HCT116 (cell line): Measurements from ENCODE around the gene LRRC9. TPM values are rescaled to one million over a fixed set of nuclear protein-coding genes. Genes with fewer than 3 reads are reported as not detected.

Experiments used
- ATAC-seq: fragments of 200-7000 bp; cut with Tn5 transposase; 2 replicates; pipeline ENCODE4 v1.9.1; 2020; ENCODE audit warnings: mild to moderate bottlenecking, moderate library complexity
- BruUV-seq: library from RNA; stranded (reverse); fragments of 400-500 nt; replicated peaks from 2 replicates; lab custom pipeline; 2021; lab: Mats Ljungman, UMichigan
- CTCF ChIA-PET: fragments of 300-600 bp; sonication (Branson Sonifier 250); formaldehyde crosslinking; loops from one replicate; lab custom pipeline; 2021; ENCODE audit warnings: antibody characterized with exemption; lab: Charles Lee
- POLR2A ChIA-PET: fragments of 300-600, 350-600 bp; sonication (Branson Sonifier 250); formaldehyde crosslinking; loops from one replicate; lab custom pipeline; 2021; ENCODE audit warnings: antibody characterized with exemption; lab: Charles Lee
- RAD21 ChIA-PET, 2 experiments: fragments of 300-600 bp; sonication (Branson Sonifier 250); formaldehyde crosslinking; loops; one replicate each; lab custom pipeline; 2023; ENCODE audit warnings: low total read pairs in 2 of 2; ENCODE audit not compliant: uncharacterized antibody in 2 of 2, unreplicated experiment in 2 of 2, low non-redundant PET in 1 of 2; lab: Charles Lee
- DNase-seq: peaks from one replicate; pipeline ENCODE4 v3.0.0-alpha.2; 2010; ENCODE audit warnings: low read depth, low spot score
- H2AFZ ChIP-seq: fragments of 200-600 bp; shearing (Covaris generic), sonication (generic); 2 replicates; pipeline ENCODE4 v1.6.1; 2017; ENCODE audit warnings: low read depth, mixed run types, mixed read lengths, antibody characterized with exemption, low read length; ENCODE audit not compliant: poor library complexity, severe bottlenecking
- H3K27ac ChIP-seq: 2 replicates; pipeline ENCODE4 v1.5.1; 2012; ENCODE audit warnings: low read depth, low read length
- H3K27me3 ChIP-seq: fragments of 200-600 bp; sonication (generic); 2 replicates; pipeline ENCODE4 v1.6.1; 2016; ENCODE audit warnings: mixed run types, low read length, mixed read lengths; ENCODE audit not compliant: insufficient read depth
- H3K36me3 ChIP-seq, 2 experiments: fragments of 200-500 bp in 1 of 2; fragments of 200-600 bp in 1 of 2; sonication (Bioruptor generic) in 1 of 2; sonication (generic) in 1 of 2; 2 replicates each; pipeline versions ENCODE4 v1.5.1 to v1.6.1; 2014 to 2016; ENCODE audit warnings: low read length in 2 of 2, inconsistent platforms in 1 of 2, mixed read lengths in 1 of 2, mixed run types in 1 of 2; ENCODE audit not compliant: insufficient read depth in 2 of 2, control insufficient read depth in 1 of 2
- H3K4me1 ChIP-seq, 2 experiments: fragments of 200-600 bp in 1 of 2; sonication (generic) in 1 of 2; 2 replicates each; pipeline versions ENCODE4 v1.5.1 to v1.6.1; 2012 to 2017; ENCODE audit warnings: low read length in 2 of 2, inconsistent platforms in 1 of 2, mild to moderate bottlenecking in 1 of 2, mixed read lengths in 1 of 2, mixed run types in 1 of 2, moderate library complexity in 1 of 2; ENCODE audit not compliant: insufficient read depth in 2 of 2, control insufficient read depth in 1 of 2
- H3K4me2 ChIP-seq: fragments of 200-600 bp; sonication (generic); 2 replicates; pipeline ENCODE4 v1.6.1; 2017; ENCODE audit warnings: mixed run types, low read length, mixed read lengths
- H3K4me3 ChIP-seq, 2 experiments: fragments of 200-600 bp in 1 of 2; sonication (generic) in 1 of 2; replicated peaks in 1 of 2; 2 replicates each; pipeline ENCODE4 v1.5.1; 2011 to 2016; ENCODE audit warnings: low read length in 2 of 2, control low read depth in 1 of 2, low read depth in 1 of 2, mild to moderate bottlenecking in 1 of 2, mixed read lengths in 1 of 2, mixed run types in 1 of 2
- H3K79me2 ChIP-seq: fragments of 200-600 bp; sonication (generic); 2 replicates; pipeline ENCODE4 v1.6.1; 2017; ENCODE audit warnings: mild to moderate bottlenecking, mixed run types, low read length, moderate library complexity, mixed read lengths; ENCODE audit not compliant: insufficient read depth
- H3K9ac ChIP-seq: fragments of 200-600 bp; sonication (generic); 2 replicates; pipeline ENCODE4 v1.6.1; 2016; ENCODE audit warnings: low read length, mixed read lengths
- H3K9me2 ChIP-seq: fragments of 200-600 bp; sonication (generic), shearing (Covaris generic); 2 replicates; pipeline ENCODE4 v1.6.1; 2017; ENCODE audit warnings: mixed run types, mild to moderate bottlenecking, moderate library complexity; ENCODE audit not compliant: insufficient read depth
- H3K9me3 ChIP-seq, 2 experiments: fragments of 200-500 bp in 1 of 2; fragments of 200-600 bp in 1 of 2; sonication (Bioruptor generic) in 1 of 2; sonication (generic) in 1 of 2; 2 replicates each; pipeline ENCODE4 v1.6.1; 2014 to 2017; ENCODE audit warnings: low read length in 2 of 2, mixed read lengths in 2 of 2, inconsistent platforms in 1 of 2, low read depth in 1 of 2, mild to moderate bottlenecking in 1 of 2, mixed run types in 1 of 2, moderate library complexity in 1 of 2; ENCODE audit not compliant: control insufficient read depth in 1 of 2, insufficient read depth in 1 of 2
- H4K20me1 ChIP-seq: fragments of 200-600 bp; sonication (generic), shearing (Covaris generic); 2 replicates; pipeline ENCODE4 v1.6.1; 2017; ENCODE audit warnings: mixed run types, mild to moderate bottlenecking, moderate library complexity; ENCODE audit not compliant: insufficient read depth
- CBX3 ChIP-seq: IDR thresholded peaks from 2 replicates; pipeline ENCODE4 v1.6.1; 2012; ENCODE audit warnings: low read depth
- CEBPB ChIP-seq: IDR thresholded peaks from 2 replicates; pipeline ENCODE4 v1.6.1; 2012; ENCODE audit warnings: low read depth
- CTCF ChIP-seq, 3 experiments: fragments of 200-600 bp in 1 of 3; sonication (generic) in 1 of 3; IDR thresholded peaks in 2 of 3; conservative IDR thresholded peaks in 1 of 3; 2 replicates each; pipeline ENCODE4 v1.5.1; 2012 to 2017; ENCODE audit warnings: low read depth in 2 of 3, low read length in 2 of 3, antibody characterized with exemption in 1 of 3, borderline replicate concordance in 1 of 3, control low read depth in 1 of 3, mild to moderate bottlenecking in 1 of 3, mixed read lengths in 1 of 3, mixed run types in 1 of 3, moderate library complexity in 1 of 3; ENCODE audit not compliant: insufficient read depth in 1 of 3
- EGR1 ChIP-seq: IDR thresholded peaks from 2 replicates; pipeline ENCODE4 v1.6.1; 2012; ENCODE audit warnings: low read depth
- ELF1 ChIP-seq: IDR thresholded peaks from 2 replicates; pipeline ENCODE4 v1.6.1; 2012; ENCODE audit warnings: low read depth, borderline replicate concordance
- EZH2phosphoT487 ChIP-seq: fragments of 200-600 bp; IDR thresholded peaks from 2 replicates; pipeline ENCODE4 v1.6.1; 2018; ENCODE audit warnings: antibody characterized with exemption, borderline replicate concordance
- FOSL1 ChIP-seq: IDR thresholded peaks from 2 replicates; pipeline ENCODE4 v1.6.1; 2012; ENCODE audit warnings: low read depth
- JUND ChIP-seq: IDR thresholded peaks from 2 replicates; pipeline ENCODE4 v1.6.1; 2012
- MAX ChIP-seq: IDR thresholded peaks from 2 replicates; pipeline ENCODE4 v1.6.1; 2012
- POLR2AphosphoS5 ChIP-seq: IDR thresholded peaks from 2 replicates; pipeline ENCODE4 v1.6.1; 2011; ENCODE audit warnings: mild to moderate bottlenecking, low read depth, low read length, moderate library complexity
- RAD21 ChIP-seq: IDR thresholded peaks from 2 replicates; pipeline ENCODE4 v1.6.1; 2012; ENCODE audit warnings: low read depth, mild to moderate bottlenecking
- SIN3A ChIP-seq: IDR thresholded peaks from 2 replicates; pipeline ENCODE4 v1.6.1; 2012; ENCODE audit warnings: low read depth
- SP1 ChIP-seq: IDR thresholded peaks from 2 replicates; pipeline ENCODE4 v1.6.1; 2012; ENCODE audit warnings: low read depth
- SRF ChIP-seq: IDR thresholded peaks from 2 replicates; pipeline ENCODE4 v1.6.1; 2012; ENCODE audit warnings: low read depth
- YY1 ChIP-seq: IDR thresholded peaks from 2 replicates; pipeline ENCODE4 v1.6.1; 2011; ENCODE audit warnings: low read length, low read depth, moderate library complexity, mild to moderate bottlenecking; ENCODE audit not compliant: insufficient replicate concordance; ENCODE audit errors: extremely low read depth
- ZBTB33 ChIP-seq: IDR thresholded peaks from 2 replicates; pipeline ENCODE4 v1.6.1; 2011; ENCODE audit warnings: mild to moderate bottlenecking, low read length, moderate library complexity; ENCODE audit not compliant: insufficient replicate concordance; ENCODE audit errors: extremely low read depth
- ZFX ChIP-seq: fragments of 450-650 bp; IDR thresholded peaks from 2 replicates; pipeline ENCODE4 v1.6.1; 2017
- intact Hi-C: fragments of 100-400 bp; cut with micrococcal nuclease; formaldehyde crosslinking; loops from 2 replicates; pipeline ENCODE4 v1.10.0; 2022
- total RNA-seq: library from RNA; stranded (reverse); gene quantifications from one replicate; pipeline ENCODE4 v1.2.1, GENCODE V29; 2021; ENCODE audit not compliant: unreplicated experiment

Gene LRRC9
- total RNA-seq, 1 experiment from 2014 or later, result not detected

GRCh38 chr14:59912443-59912842 lies 7.5 kb upstream of the LRRC9 start:
- no peak overlapping the region for H3K4me3 ChIP-seq
- no peaks in the 10 kb centered on the region for H3K36me3 ChIP-seq
- H3K27ac ChIP-seq, result no peak overlapping the region
- no peak overlapping the region for H2AFZ ChIP-seq
- H3K79me2 ChIP-seq, result no peaks in the 10 kb centered on the region
- H3K9ac ChIP-seq, result no peak overlapping the region
- no peaks in the 10 kb centered on the region for H3K4me1 ChIP-seq
- RAD21 ChIA-PET, result no interaction called here
- CTCF ChIA-PET, result no interaction called here
- H3K9me2 ChIP-seq, result no peaks in the 10 kb centered on the region
- TF ChIP-seq EGR1, result no peak
- no peak for TF ChIP-seq CEBPB
- no peaks in the 10 kb centered on the region for H4K20me1 ChIP-seq
- intact Hi-C loops, result no loop called here
- no peak for DNase-seq
- POLR2A ChIA-PET, result no interaction called here
- no TSS peak for BruUV-seq
- no peaks in the 10 kb centered on the region for H3K9me3 ChIP-seq
- H3K27me3 ChIP-seq, result no peaks in the 10 kb centered on the region
- no peak for ATAC-seq
- H3K4me2 ChIP-seq, result no peak overlapping the region

- H3K4me3 ChIP-seq, result no peak overlapping the region
- no peak overlapping the region for H3K27ac ChIP-seq
- no peaks in the 10 kb centered on the region for H4K20me1 ChIP-seq
- no TSS peak for BruUV-seq
- no peak for ATAC-seq
- ChIA-PET POLR2A (no interaction called here), CTCF (no interaction called here), RAD21 (no interaction called here)
- no peaks in the 10 kb centered on the region for H3K9me3 ChIP-seq
- H3K9ac ChIP-seq, result no peak overlapping the region
- H3K79me2 ChIP-seq, result no peaks in the 10 kb centered on the region
- H3K36me3 ChIP-seq, result no peaks in the 10 kb centered on the region
- TF ChIP-seq RAD21, result no peak
- no peak for TF ChIP-seq EZH2phosphoT487
- TF ChIP-seq POLR2AphosphoS5, result no peak
- TF ChIP-seq MAX, result no peak
- no peak for TF ChIP-seq SIN3A
- TF ChIP-seq JUND, result no peak
- TF ChIP-seq FOSL1, result no peak
- TF ChIP-seq CBX3, result no peak
- TF ChIP-seq SP1, result no peak
- TF ChIP-seq ZBTB33, result no peak
- no peak for TF ChIP-seq EGR1
- no peak for TF ChIP-seq CEBPB
- no peak for TF ChIP-seq ELF1
- no peak for TF ChIP-seq CTCF (IDR thresholded peaks at IDR 0.05 in 2 of 3, conservative IDR thresholded peaks at IDR 0.05 in 1 of 3; ENCODE audit: borderline replicate concordance in 1 of 3, insufficient read depth in 1 of 3, low read depth in 2 of 3, low read length in 2 of 3)
- no peak for TF ChIP-seq SRF
- no peak for TF ChIP-seq ZFX
- TF ChIP-seq YY1, result no peak
- no peaks in the 10 kb centered on the region for H3K27me3 ChIP-seq
- H3K9me2 ChIP-seq, result no peaks in the 10 kb centered on the region
- no peak overlapping the region for H3K4me2 ChIP-seq
- H3K4me1 ChIP-seq, result no peaks in the 10 kb centered on the region
- H2AFZ ChIP-seq, result no peak overlapping the region
- DNase-seq, result no peak
- intact Hi-C loops, result no loop called here
Measured at GRCh38 chr14:59913187-59913586, 6.8 kb upstream of the LRRC9 start.
